ENCODE results near the gene METTL25.

METTL25 gene

DNA sequence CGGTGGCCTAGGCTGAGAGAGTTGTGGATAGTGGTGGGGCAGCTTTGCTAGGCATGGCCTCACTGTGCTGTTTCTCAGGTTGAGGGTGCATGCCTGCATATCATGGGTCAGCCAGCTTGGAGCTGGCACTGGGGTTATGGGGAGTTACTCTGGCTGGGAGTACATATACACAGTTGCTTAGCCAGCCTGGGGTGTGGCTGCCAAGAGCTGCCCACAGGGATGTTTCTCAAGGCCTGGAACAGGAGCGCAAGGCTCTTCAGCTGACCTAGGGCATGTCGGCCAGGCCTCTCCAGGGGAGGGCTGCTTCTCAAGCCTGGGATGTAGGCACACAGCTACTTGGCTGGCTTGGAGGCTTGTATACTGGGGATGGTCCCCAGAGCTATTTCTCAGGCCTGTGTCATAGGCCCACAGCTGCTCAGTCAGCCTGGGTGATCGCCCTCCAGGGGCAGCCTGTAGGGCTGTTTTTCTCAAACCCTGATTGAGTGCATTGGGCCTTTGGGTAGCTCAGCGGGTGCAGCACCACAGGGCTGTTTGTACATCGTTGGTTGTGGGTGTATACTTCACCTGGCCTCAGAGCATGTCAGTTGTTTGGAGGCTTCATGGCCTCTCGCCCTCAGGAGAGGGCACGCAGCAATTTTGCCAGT lies 114.9 kb downstream of the METTL25 start:
- DNase-seq: no peak

DNA sequence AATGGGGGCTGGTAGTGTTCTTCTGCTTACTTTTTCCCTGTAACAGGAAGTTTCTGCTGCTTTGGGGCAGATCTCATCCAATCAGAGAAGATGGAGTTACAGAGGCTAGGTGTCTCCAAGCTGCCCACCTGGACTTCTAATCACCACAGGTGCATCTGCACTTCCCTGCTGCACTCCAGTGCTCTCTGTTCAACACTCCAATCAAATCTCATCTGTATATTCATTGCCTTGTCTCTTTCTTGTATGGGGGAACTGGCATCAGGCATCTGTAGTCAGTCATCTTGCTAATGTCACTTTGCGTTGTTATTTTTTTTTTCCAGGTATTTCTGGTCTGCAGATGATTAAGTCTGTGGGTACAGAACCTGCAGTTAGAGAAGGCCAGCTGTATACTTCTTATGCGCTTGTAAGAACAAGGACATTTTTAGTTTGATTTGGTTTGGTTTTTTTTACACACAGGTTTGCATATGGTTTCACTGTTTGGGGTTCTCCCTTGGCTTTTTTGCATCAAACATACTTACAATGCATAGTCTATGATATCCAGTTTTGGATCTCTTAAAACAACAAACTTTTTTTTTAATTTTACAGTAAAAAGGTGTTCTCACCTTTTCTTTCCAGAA lies 116.0 kb downstream of the METTL25 start:
- no peak for DNase-seq

DNA sequence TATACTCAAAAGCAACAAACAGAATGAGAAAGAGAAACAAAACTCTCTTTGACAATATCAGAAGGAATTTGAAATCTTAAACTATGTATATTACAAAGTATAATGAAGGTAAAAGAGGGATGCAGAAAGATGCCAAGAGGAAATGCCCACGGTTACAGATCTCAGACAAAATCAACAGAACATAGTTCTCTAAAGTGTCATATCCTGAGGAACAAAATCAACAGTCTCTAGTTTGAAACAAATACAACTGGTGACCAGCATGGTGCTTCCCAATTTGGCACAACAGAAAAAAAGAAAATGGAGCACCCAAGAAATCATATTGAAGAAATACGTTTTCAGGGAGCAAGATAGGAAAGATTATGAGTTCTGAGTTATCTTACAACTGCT lies 116.5 kb downstream of the METTL25 start:
- DNase-seq: no peak

DNA sequence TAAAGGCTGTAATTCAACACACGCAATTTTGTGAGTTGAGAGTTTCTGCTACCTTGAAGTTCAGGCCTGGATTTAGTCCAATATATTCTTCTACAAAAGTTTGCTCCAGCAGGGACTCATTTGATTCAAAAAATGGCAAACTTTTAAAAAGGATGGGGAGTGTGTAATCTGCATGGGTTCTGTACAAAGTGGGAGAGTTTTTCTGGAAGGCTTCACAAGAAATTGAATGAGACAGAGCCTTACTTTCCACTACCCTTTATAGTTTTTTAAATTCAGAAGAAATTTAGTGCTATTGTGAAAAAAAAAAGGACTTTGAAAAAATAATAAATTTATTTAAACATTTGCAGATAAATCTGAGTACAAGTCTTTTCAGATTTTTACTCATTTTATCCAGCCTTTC lies 116.9 kb downstream of the METTL25 start:
- DNase-seq: no peak

DNA sequence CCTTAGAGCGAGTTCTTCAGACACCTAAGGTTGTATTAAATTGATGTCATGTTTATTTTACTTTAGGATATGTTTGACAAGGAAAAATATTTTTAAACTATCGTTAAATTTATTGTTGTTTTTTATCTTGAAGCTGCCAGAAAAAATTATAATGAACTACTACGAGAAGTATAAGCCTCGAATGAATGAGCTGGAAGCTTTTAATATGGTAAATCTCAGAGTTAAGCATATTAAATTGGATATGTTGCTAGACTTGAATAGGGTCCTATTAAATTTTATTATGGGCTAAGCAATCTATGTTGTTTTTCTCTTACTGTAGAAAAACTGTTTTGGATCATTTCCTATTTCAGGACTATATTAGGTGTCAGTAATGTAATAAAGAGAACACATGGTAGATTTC lies 118.2 kb downstream of the METTL25 start:
- no peak for DNase-seq

DNA sequence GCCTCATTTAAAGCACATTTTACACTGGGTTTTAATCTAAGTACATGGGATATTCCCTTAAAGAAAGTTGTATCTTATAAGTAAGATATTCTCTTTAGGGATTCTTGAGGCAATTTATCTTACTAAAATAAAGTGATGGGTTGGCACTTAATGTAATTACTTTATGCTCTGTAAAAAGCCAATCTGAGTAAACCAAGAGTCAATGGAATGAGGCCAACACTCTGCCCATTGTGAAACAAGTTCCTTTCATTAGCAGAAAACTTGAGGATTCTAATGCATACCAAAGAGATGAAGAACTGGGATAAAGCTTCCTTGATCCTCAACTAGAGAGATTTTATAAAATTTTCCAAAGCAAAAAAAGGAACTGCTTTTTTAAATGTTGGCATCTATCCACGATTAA lies 121.2 kb downstream of the METTL25 start:
- no peak for DNase-seq

DNA sequence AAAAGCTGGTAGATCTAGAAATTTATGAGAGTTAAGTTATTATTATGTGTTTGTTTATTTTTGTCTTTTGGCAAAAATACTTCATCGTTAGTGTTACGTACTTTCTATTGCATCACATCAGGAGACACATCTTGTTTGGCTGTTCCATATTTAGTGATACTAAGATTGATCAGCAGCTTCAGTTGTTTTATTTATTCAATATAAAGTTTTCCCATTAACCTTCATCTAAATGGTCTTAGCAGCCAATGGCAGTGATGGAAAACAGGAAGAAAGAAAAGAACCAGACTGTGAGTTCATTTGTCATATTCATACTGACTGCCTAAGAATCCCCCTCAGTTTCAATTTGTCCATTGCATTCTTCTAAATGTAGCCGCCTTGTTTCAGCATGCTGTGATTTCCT lies 122.3 kb downstream of the METTL25 start:
- DNase-seq: no peak

DNA sequence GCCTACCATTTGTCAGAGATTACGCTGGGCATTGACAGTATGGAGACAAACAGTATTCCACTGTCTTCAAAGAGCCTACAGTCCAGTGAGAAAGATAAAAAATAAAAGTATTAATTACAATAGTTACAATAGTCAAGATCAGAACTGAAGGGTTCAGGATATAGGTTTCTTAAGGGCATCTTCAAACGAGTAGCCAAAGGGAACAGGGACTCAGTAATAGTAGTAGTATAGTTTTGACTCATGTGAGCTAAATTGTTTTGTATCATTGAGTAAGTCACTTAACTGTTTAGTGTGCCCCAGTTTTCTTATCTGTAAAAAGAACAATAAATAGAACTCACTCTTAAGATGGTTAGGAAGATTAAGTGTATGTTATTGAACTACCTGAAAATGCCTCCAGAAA lies 123.6 kb downstream of the METTL25 start:
- DNase-seq: no peak

DNA sequence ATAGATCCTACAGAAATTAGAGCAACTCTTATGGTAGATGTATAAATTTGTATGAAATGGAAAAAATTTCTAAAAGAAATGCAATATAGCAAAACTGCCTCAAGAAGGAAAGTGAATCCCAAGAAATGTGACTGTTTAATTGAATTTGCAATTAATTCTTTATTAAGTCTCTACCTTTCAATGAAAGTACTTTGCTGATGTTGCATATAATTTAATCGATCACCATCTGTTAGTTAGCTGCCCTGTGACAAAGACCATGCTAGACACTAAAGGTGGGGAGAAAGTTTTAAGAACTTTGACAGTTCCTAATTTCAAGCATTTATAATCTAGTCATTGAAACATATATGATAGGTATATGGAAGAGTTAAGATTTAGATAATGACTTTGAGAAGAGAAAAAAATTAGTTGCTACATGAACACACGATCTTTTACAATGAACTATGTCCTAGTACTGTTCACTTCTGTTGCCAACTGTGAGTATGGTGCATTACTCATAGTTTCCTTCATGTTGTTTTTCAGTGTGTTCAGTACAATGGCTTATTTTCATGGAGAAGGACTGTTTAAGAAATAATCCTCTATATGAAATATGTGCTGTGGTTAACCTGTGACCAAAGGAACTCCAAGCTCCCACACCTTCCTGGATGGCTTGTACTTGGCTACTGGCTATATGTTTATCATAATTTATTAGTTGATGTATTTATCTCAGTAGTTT lies 128.4 kb downstream of the METTL25 start:
- DNase-seq: no peak

DNA sequence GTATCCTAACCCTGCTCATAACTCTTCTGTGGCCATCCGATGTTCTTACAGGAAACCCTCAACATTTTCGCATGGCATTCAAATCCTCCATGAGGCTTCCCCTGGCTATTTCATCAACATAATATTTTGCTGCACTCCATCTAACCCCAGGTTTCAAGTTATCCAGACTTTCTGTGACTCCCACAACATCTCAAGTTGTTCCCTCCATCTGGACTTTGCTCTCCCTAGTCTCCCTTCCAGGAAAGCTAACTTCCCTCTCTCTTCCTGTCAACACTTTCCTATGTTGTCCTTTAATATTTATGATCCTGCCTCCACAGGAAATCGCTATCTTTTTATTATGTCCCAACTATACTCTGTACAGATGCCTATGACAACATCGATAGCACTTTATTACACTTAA lies 146.1 kb downstream of the METTL25 start:
- no peak for DNase-seq

DNA sequence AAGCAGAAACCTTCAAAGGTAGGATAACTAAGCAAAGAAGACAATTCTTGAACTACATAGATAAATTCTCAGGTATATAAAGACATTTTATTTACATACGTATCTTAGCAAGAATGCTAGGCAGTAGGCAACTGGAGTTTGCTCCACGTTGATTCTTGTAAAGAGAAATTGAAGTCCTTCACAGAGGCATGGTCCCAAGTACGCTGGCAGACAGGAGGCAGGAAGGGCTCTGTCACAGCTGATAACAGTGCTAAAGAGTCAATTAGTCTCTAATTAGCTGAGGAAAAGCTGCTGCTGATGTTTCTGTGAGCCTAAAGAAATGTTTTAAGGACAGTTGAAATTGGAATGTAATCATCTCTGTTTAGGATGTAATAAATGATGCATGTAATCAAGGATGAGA lies 146.8 kb downstream of the METTL25 start:
- no peak for DNase-seq

DNA sequence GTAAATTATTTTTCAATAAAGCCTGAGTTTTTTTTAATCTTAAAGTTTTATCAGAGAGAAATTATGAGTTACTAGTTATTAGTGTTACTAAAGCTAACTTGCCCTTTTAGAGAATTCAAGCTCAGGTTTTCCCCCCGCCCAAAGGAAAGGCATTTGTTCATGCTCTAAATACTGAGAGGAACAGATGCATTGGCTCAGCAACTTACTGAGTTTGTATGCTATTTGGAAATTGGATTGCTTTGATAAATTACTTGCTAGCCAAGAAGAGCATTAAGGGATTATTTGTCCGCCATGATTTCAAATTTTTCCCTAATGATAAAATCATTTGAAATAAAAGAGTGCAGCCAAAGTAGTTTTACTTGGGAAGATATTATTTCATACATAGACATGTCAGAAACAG lies 149.4 kb downstream of the METTL25 start:
- no peak for DNase-seq

DNA sequence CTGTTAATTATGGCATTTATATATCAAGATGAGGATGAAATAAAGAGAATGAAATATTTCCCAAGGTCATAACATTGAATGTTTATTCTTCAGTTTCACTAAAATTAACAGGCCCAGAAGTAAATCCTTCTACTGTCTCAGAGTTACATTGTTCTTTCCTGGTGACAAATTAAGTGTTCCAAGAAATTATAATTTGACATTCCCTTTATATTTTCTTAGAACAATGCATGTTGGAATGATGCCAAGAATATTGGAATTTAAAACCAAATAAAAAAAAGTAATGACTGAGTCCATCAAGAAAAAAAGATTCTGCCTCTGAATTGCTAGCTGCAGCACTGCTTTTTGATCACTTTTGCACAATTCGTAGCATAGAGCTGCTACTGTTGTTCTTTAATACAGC lies 152.1 kb downstream of the METTL25 start:
- DNase-seq: no peak

DNA sequence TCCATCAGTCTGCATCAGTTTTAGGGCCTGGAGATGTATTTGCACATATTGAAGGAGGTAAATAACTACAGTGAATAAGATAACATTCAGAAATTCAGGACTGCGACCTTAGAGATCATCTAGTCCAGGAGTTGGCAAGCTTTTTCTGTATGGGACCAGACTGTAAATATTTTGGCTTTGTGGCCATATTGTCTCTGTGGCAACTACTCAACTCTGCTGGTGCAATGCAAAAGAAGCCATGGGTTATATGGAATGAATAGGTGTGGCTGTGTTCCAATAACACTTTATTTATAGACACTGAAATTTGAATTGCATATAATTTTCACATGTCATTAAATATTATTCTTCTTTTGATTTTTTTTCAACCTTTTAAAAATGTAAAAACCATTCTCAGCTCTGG lies 156.6 kb downstream of the METTL25 start:
- no peak for DNase-seq

DNA sequence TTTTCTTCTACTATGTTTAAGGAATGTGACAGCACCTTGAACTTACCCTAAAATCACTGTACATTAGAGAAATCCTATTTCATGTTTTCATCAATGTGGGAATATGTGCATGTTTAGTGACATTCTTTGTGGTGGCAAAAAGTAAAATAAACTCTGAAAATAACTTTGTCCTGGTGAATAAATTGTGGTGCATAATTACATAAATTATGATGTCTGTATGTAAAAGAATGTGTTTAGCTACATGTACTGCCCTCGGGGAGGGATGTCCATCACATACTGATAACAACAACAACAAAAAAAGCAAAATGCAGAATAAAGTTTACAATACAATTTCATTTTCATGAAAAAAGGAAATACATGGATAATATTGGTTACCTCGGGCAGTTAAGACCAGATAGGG lies 157.3 kb downstream of the METTL25 start:
- DNase-seq: no peak

DNA sequence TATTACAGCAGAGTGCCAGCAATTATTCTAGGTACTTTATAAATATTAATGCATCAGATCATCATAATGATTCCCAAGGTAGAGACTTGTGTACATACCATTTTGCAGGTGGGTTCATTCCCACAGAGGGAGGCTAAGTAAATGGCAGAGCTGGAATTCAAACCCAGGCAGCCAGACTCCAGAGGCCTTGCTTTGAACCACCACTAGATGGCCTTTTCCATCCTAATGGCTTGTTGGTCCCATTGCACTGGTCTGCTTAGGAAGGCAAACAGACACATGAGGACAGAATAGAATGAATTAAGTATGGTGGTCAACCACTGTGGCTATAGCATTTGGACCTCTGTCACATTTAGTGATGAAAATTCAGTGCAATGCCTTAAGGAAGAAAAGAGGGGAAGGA lies 158.7 kb downstream of the METTL25 start:
- DNase-seq: no peak

DNA sequence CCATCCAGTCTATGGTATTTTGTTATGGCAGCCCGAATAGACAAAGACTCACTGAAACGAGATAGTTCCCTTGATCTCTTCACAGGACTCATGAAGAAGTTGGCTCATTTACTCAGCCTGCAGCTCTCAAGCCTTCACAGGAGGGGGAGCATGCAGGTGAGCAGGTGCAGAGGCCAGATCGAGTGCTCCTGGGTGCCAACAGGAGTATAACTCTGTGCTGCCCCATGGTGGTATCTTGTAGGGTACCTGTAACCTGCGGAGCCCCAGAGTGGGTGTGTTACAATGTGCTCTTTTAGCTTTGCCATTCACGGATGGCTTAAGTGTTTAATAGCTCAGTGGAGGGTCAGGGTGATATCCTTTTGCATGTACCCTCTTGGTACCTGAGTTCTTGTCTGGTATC lies 159.5 kb downstream of the METTL25 start:
- no peak for DNase-seq

DNA sequence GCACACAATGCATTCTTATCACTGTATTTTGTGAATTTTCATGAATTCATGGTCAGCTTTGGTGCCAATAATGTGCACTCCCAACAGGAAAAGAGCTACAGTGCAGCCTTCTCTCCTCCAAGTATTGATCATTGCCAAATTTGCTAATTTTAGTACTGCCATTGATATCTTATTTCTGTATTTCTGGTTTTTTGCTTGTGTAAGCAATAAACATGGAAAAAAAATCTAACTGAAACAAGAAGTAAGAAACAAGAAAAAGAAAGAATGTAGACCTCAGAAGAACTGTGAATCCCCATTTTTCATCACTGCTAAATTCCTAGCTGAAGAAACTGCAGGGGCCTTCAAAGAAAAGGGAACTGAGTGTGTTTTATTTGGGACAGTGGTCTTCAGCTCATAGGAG lies 161.2 kb downstream of the METTL25 start:
- no peak for DNase-seq

DNA sequence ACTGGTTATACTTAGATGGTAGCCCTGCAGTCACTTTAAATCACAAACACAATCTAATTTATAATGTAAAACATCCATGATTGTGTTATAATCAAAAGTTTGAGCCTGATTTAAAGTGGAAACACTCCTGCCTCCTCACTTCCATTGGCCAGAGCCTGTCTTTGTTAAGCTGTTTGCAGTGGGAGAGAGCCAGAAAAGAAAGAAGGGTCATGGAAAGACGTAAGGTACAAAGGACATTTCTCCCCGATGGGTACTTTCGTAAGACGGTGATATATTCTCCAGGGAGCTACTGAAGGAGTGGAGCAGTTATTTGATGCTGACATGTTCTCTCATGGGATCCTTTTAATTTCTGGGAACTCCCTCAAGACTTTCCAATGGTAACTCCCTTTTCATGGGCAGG lies 164.0 kb downstream of the METTL25 start:
- DNase-seq: no peak

DNA sequence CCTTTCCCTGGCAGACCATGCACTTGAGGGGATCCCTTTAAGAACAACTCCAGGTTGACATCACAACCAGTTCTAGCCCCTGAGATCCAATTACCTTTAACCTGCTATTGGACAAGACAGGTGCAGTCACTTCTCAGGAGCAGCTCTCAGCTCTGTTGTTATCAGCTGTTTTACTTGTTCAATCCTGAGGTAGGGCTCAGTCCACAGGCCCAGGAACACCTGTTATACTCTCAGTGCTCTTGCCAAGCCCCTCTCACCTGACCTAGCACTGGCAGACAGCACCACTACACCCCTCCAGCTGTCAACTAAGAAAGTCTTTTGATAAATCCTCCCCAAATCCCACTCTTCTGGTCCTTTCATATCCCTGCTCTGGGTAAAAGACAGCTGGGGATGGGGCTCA lies 164.4 kb downstream of the METTL25 start:
- no peak for DNase-seq

DNA sequence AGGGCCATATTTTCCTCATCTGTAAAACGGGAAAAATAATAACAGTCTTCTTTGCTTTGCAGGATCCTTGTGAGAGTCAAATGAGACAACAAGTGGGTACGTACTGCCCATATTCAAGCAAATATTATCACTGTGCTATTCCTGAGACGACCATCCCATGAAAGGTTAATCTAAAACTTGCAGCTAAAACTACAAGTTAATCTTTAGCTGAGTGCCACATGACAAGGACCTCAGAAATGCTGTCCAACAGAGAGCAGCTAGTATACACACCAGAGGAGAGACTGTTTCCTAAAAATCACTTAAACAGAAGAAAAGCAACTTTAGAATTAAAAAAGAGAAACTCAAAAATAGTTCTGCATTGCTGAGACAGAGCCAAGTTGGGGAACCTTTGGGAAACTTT lies 165.7 kb downstream of the METTL25 start:
- no peak for DNase-seq

DNA sequence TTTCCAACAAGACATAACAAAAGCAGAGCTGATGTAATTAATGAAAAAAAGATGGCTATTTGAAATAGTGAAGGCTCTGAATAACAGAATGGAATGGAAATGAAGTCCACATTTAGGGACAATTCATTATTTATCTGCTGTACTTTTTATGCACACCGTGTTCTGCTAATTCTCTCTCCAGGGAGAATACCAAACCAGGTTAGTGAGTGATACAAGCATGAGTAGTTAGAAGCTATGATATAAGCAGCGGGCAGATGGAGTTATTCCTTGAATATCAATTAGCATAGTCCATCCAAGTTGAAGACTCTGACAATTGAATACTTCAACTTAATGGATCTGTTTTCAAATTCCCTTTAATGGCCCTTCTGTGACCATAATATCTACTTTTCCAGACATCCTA lies 166.3 kb downstream of the METTL25 start:
- no peak for DNase-seq

DNA sequence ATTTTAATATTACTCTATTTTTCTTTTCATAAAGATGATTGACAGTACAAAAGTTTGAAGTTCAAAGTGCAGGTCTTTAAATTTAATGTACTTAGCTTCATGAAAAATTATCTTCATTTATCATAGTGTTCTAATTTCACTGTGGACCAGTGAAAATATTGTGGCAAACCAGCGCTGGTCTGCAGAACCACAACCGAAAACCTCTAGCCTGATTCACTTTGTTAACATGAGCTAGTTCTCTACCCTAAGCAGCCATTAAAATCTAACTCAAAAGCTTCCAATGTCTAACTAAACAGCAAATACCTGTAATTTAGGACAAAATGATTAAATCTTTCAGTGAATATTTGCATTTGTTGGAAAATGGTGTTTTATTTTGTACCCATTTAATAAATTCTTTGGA lies 167.3 kb downstream of the METTL25 start:
- DNase-seq: no peak

DNA sequence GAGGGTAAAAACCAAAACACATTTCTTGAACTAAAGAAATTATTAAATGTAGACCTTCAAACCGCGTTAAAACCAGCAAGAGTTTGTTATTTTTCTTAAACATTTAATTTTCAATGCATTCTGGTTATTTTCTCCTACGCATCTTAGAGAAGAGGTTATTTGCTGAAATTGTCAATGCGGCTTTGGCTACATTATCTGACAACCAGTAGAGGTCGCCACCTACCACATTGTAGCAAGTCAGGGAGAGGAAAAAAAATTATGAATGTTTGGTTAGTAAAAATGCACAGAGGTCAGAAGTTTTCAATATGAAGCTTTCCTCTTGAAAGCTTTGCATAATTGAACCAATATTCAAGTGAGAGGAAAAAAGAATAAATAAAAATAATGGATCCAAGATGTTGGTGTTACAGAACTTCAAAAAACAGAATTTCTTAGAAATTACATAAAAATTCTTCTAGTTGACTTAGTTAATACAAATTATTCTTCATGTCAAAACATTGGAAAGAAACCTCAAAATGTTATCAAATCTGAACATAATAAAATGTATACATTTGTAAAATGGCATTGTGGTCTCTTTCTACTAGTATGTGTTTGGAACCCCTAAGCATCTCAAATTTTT lies 168.9 kb downstream of the METTL25 start:
- peak; percentile 53 for DNase-seq

Data from left hindlimb (tissue), 1 donor.